Measurements from ENCODE around the gene CREG1.

CREG1 gene

GRCh38 chr1:167554028-167554779, 642 bp upstream of the CREG1 start:
- ATAC-seq (replicated peaks) (peak; percentile 9), DNase-seq (no peak)
- Mint-ChIP-seq H3K27ac (peak overlapping the region in 1 of 2 donors; percentile 60), H3K36me3 (ENCODE audit: insufficient read depth) (peaks cover 4% of the 10 kb centered on the region), H3K9me3 (no peaks in the 10 kb centered on the region), H3K4me1 (ENCODE audit: low read depth in 2 of 2) (peaks cover 18 to 28% of the 10 kb centered on the region in 2 donors), H3K4me3 (peak overlapping the region; percentile 85 to 86), H3K27me3 (no peaks in the 10 kb centered on the region)

DNA sequence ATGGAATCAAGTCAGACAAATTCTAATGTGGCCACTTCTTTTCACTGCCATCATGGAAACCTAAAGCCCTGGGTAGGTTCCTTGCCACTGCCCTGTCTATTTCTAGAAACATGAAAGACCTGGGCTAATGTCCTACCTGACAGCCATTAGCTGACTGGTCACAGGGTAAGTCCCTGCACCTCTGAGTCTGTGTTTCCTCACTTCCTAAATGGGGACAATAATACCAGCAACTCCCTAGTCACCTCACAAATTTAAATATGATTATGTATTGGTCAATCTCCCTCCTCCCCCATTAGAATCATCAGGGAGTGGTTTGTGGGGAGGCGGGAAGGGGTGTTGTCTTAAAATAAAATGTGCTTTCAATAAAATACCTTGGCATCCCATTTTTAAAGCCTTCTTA, 2.2 kb downstream of the CREG1 start:
- no peak overlapping the region for H3K27ac Mint-ChIP-seq
- H3K36me3 Mint-ChIP-seq (ENCODE audit: insufficient read depth): peaks cover 4% of the 10 kb centered on the region
- H3K27me3 Mint-ChIP-seq: no peaks in the 10 kb centered on the region
- no peak overlapping the region for H3K4me3 Mint-ChIP-seq
- H3K4me1 Mint-ChIP-seq (ENCODE audit: low read depth in 2 of 2): peaks cover 24 to 28% of the 10 kb centered on the region in 2 donors
- ATAC-seq (replicated peaks): no peak
- DNase-seq: no peak
- no peaks in the 10 kb centered on the region for H3K9me3 Mint-ChIP-seq

GRCh38 chr1:167548059-167548932, 5.3 kb downstream of the CREG1 start:
- H3K27ac Mint-ChIP-seq: no peak overlapping the region
- ATAC-seq (replicated peaks) (no peak), DNase-seq (no peak)
- no peaks in the 10 kb centered on the region for H3K9me3 Mint-ChIP-seq
- H3K36me3 Mint-ChIP-seq (ENCODE audit: insufficient read depth): peaks cover 6% of the 10 kb centered on the region
- H3K4me1 Mint-ChIP-seq (ENCODE audit: low read depth in 2 of 2): peaks cover 16 to 19% of the 10 kb centered on the region in 2 donors
- H3K27me3 Mint-ChIP-seq: no peaks in the 10 kb centered on the region
- H3K4me3 Mint-ChIP-seq: no peak overlapping the region

DNA sequence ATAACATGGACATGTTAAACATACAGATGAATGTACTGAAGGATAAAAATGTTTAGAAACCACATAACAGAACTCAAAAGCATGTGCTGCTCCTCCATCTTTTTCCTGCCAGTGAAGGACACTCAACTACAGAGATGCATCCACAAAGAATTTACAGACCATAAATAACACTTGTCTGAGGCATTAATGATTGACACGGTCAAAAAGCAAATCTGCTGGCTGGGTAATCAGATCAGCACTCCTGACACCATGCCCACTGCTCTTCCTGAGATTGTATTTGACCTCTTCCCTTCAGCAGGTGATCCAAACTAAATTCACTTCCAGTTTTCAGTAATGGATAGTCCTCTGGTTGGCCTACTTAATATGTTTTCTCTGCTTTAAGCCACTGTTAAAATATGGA, 6.6 kb downstream of the CREG1 start:
- Mint-ChIP-seq H3K27me3 (no peaks in the 10 kb centered on the region), H3K36me3 (ENCODE audit: insufficient read depth) (peaks cover 3% of the 10 kb centered on the region), H3K4me1 (ENCODE audit: low read depth in 2 of 2) (peaks cover 9 to 14% of the 10 kb centered on the region in 2 donors), H3K4me3 (no peak overlapping the region), H3K27ac (no peak overlapping the region), H3K9me3 (no peaks in the 10 kb centered on the region)
- ATAC-seq (replicated peaks) (no peak), DNase-seq (no peak)

DNA sequence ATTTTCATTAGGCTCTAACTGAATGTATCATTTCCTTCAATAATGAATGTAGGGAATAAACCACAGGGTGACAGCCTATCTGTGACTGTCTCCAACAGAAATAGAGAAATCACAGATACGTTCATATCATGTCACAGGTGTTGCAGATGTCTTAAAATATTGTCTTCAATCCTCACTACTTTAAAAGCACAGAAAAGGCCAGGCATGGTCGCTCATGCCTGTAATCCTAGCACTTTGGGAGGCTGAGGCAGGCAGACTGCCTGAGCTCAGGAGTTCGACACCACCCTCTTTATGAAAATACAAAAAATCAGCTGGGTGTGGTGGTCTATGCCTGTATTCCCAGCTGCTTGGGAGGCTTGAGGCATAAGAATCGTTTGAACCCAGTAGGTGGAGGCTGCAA, 8.2 kb downstream of the CREG1 start:
- H3K4me3 Mint-ChIP-seq: no peak overlapping the region
- DNase-seq (no peak), ATAC-seq (replicated peaks) (no peak)
- no peaks in the 10 kb centered on the region for H3K9me3 Mint-ChIP-seq
- peaks cover 3% of the 10 kb centered on the region for H3K36me3 Mint-ChIP-seq (ENCODE audit: insufficient read depth)
- no peak overlapping the region for H3K27ac Mint-ChIP-seq
- H3K27me3 Mint-ChIP-seq: no peaks in the 10 kb centered on the region
- H3K4me1 Mint-ChIP-seq (ENCODE audit: low read depth in 2 of 2): peaks cover 6 to 12% of the 10 kb centered on the region in 2 donors

- DNase-seq (no peak), ATAC-seq (replicated peaks) (no peak)
- Mint-ChIP-seq H3K9me3 (no peaks in the 10 kb centered on the region), H3K36me3 (ENCODE audit: insufficient read depth) (peaks cover 3% of the 10 kb centered on the region), H3K27ac (no peak overlapping the region), H3K27me3 (no peaks in the 10 kb centered on the region), H3K4me3 (no peak overlapping the region), H3K4me1 (ENCODE audit: low read depth in 2 of 2) (peaks cover 3 to 13% of the 10 kb centered on the region in 2 donors)
Measured at GRCh38 chr1:167544447-167545093, 9.0 kb downstream of the CREG1 start.

DNA sequence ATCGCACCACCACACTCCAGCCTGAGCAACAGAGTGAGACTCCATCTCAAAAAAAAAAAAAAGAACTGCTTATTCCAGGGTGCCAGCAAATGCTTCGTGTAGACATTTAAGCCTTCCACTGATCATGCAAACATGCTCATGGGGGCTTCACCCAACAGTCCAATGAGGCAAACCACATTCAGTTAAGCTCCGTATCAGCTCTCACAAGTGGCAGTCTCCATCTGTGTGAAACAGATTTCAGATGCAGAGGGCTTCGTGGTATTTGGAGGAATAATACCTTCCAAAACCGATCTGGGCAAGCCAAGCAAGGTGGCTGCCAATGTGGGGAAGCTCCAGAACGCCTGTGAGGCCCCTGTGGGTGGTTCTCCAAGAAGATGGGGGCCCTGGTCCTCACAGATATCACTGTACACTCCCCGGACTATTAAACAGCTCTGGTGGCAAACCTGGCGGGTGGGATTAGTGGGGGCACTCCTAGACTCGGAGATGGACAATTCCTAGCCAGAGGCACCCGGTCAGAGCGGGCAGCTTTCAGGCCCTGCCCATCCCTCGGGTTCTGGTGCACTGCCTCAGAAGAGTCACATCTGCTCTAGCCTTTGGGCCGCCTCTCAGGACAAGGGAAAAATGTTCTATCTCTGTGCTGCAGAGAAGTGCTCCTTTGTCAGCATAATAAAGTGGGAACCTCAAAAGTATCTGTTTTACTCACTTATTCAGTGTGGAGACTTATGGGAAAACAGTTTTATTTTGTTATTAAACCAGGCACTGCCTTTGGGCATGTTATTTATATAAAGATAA, 10.2 kb downstream of the CREG1 start:
- H3K36me3 Mint-ChIP-seq (ENCODE audit: insufficient read depth): peaks cover 3% of the 10 kb centered on the region
- ATAC-seq (replicated peaks) (no peak), DNase-seq (no peak)
- H3K4me1 Mint-ChIP-seq (ENCODE audit: low read depth in 2 of 2): peaks cover 3 to 7% of the 10 kb centered on the region in 2 donors
- H3K27ac Mint-ChIP-seq: no peak overlapping the region
- H3K27me3 Mint-ChIP-seq: no peaks in the 10 kb centered on the region
- H3K9me3 Mint-ChIP-seq: no peaks in the 10 kb centered on the region
- no peak overlapping the region for H3K4me3 Mint-ChIP-seq

DNA sequence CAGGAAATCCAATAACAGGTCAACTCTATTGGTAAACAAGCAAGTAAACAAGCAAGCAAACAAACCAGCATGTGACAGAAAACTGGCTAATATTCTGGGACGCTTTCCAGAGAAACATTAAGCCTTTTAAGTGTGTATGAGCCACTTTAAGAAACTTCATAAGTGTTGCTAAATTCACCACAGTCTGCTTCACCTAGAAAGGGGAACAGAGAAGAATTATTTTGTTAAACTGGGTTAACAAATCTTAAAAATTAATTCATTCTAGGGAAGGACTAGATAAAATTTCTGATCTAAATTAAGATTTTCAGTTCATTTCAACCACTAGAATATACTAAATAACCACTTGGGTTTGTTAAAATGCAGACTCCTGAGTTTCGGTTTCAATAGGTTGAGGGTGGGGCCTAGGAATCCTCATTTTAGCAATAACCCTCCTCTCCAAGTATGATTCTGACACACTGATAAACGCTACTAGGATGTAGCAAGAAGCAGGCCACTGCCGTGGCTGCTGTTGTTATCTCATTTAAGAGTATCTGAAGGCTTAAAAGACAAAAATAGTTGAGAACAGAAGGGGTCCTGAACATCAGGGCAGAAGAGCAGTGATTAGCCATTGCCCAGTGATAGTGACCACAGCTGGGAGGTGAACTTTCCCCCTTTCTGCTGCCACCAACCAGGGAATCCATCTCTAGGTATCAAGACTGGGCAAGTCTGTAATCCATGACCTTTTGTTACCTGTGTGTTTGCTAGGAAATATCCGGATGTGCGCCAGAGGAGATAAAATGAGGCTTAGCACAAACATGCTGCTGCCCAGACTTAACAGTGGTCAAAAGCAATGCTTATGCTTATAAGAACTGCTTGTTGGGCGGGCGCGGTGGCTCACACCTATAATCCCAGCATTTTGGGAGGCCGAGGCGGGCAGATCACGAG, 11.2 kb downstream of the CREG1 start:
- no peak for ATAC-seq (replicated peaks)
- H3K4me3 Mint-ChIP-seq: no peak overlapping the region
- no peak overlapping the region for H3K27ac Mint-ChIP-seq
- DNase-seq: no peak
- peaks cover 3% of the 10 kb centered on the region for H3K36me3 Mint-ChIP-seq (ENCODE audit: insufficient read depth)
- H3K9me3 Mint-ChIP-seq: no peaks in the 10 kb centered on the region
- no peaks in the 10 kb centered on the region for H3K27me3 Mint-ChIP-seq
- peaks cover 3 to 7% of the 10 kb centered on the region in 2 donors for H3K4me1 Mint-ChIP-seq (ENCODE audit: low read depth in 2 of 2)

GRCh38 chr1:167541610-167542009, 12.0 kb downstream of the CREG1 start:
- DNase-seq (no peak), ATAC-seq (replicated peaks) (no peak)
- H3K4me3 Mint-ChIP-seq: no peak overlapping the region
- peaks cover 3 to 7% of the 10 kb centered on the region in 2 donors for H3K4me1 Mint-ChIP-seq (ENCODE audit: low read depth in 2 of 2)
- H3K27me3 Mint-ChIP-seq: no peaks in the 10 kb centered on the region
- peaks cover 3% of the 10 kb centered on the region for H3K36me3 Mint-ChIP-seq (ENCODE audit: insufficient read depth)
- H3K9me3 Mint-ChIP-seq: no peaks in the 10 kb centered on the region
- H3K27ac Mint-ChIP-seq: no peak overlapping the region

GRCh38 chr1:167541003-167541402, 12.6 kb downstream of the CREG1 start:
- no peak for ATAC-seq (replicated peaks)
- H3K27me3 Mint-ChIP-seq: no peaks in the 10 kb centered on the region

GRCh38 chr1:167538657-167539056, 14.9 kb downstream of the CREG1 start:
- DNase-seq (no peak), ATAC-seq (replicated peaks) (no peak)
- no peaks in the 10 kb centered on the region for H3K27me3 Mint-ChIP-seq
- no peaks in the 10 kb centered on the region for H3K9me3 Mint-ChIP-seq
- peaks cover 3% of the 10 kb centered on the region for H3K36me3 Mint-ChIP-seq (ENCODE audit: insufficient read depth)
- H3K4me1 Mint-ChIP-seq (ENCODE audit: low read depth in 2 of 2): peaks cover 0 to 4% of the 10 kb centered on the region in 2 donors
- H3K27ac Mint-ChIP-seq: no peak overlapping the region
- no peak overlapping the region for H3K4me3 Mint-ChIP-seq

More at GRCh38 chr1:167541003-167541402, 12.6 kb downstream of the CREG1 start:
- Mint-ChIP-seq H3K9me3 (no peaks in the 10 kb centered on the region), H3K4me1 (ENCODE audit: low read depth in 2 of 2) (peaks cover 3 to 7% of the 10 kb centered on the region in 2 donors), H3K27ac (no peak overlapping the region), H3K4me3 (no peak overlapping the region), H3K36me3 (ENCODE audit: insufficient read depth) (peaks cover 3% of the 10 kb centered on the region)
- DNase-seq: no peak

DNA sequence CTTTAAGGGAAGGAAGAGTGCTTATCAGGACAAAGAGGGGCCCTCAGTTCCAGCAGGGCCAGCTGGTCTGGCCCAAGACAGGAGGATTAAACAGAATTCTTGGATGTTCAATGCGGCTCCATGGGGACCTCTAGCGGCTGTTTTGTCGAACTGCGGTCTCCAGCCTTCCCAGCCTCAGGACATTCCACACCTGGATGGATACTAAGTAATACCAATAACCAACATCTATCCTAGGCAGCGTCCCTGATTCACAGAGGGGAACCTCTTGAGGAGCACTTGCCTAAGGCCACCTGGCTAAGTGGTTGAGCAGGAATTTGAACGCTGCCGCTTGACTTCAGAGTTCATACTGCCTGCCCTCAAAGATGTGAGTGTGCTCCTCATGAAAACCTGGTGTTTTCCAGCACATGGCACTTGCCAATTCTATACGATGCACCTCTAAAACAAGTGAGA, 19.7 kb downstream of the CREG1 start:
- no peaks in the 10 kb centered on the region for H3K27me3 Mint-ChIP-seq
- no peak overlapping the region for H3K4me3 Mint-ChIP-seq
- peak; percentile 54 to 67 (median 58) for DNase-seq

More for the DNA sequence above, 19.7 kb downstream of the CREG1 start:
- no peak overlapping the region for H3K27ac Mint-ChIP-seq
- no peaks in the 10 kb centered on the region for H3K9me3 Mint-ChIP-seq
- ATAC-seq (replicated peaks): peak; percentile 80
- H3K4me1 Mint-ChIP-seq (ENCODE audit: low read depth in 2 of 2): no peaks in the 10 kb centered on the region
- H3K36me3 Mint-ChIP-seq (ENCODE audit: insufficient read depth): no peaks in the 10 kb centered on the region

Measured in effector memory CD8-positive, alpha-beta T cell (primary cell).